Measurements from ENCODE around the gene HIVEP2. TPM values are rescaled to one million over a fixed set of nuclear protein-coding genes. Genes with fewer than 3 reads are reported as not detected.

HIVEP2 gene
- polyA plus RNA-seq, 3 donors, result 0.16 to 1.4 (median 0.64) TPM

GRCh38 chr6:142908235-142908634 is 36.7 kb downstream of the HIVEP2 start:
- Histone ChIP-seq H3K36me3 (replicated peaks in 1 of 2; ENCODE audit: control insufficient read depth in 1 of 2, insufficient read depth in 2 of 2, low read length in 2 of 2) (no peaks in the 10 kb centered on the region), H3K9me3 (replicated peaks in 1 of 2; ENCODE audit: control insufficient read depth in 1 of 2, insufficient read depth in 1 of 2, low read length in 2 of 2) (no peaks in the 10 kb centered on the region), H3K4me1 (ENCODE audit: control insufficient read depth in 1 of 2, insufficient read depth in 2 of 2, low read length in 2 of 2) (peaks cover 10 to 11% of the 10 kb centered on the region in 2 donors), H3K79me2 (ENCODE audit: insufficient read depth, low read length) (no peaks in the 10 kb centered on the region), H3K4me3 (replicated peaks in 1 of 3; ENCODE audit: low read depth in 2 of 3, low read length in 3 of 3) (no peak overlapping the region), H3K9ac (ENCODE audit: insufficient read depth, low read length, poor library complexity, severe bottlenecking) (no peak overlapping the region), H3K4me2 (replicated peaks; ENCODE audit: extremely low read depth, low read length, poor library complexity, severe bottlenecking) (no peak overlapping the region), H3K27ac (ENCODE audit: low read depth in 1 of 2, low read length in 2 of 2) (no peak overlapping the region), H3K27me3 (ENCODE audit: control insufficient read depth in 2 of 2, insufficient read depth in 2 of 2, low read length in 2 of 2) (no peaks in the 10 kb centered on the region), H4K20me1 (ENCODE audit: insufficient read depth, low read length) (no peaks in the 10 kb centered on the region), H2AFZ (ENCODE audit: insufficient read depth, low read depth, low read length, poor library complexity, severe bottlenecking) (no peak overlapping the region)
- Mint-ChIP-seq H3K27ac (no peak overlapping the region), H3K4me3 (no peak overlapping the region), H3K4me1 (peaks cover 17% of the 10 kb centered on the region), H3K9me3 (peaks cover 0 to 1% (median 0%) of the 10 kb centered on the region in 7 donors), H3K36me3 (peaks cover 0 to 2% of the 10 kb centered on the region in 2 donors), H3K27me3 (ENCODE audit: low read depth in 3 of 3) (peaks cover 0 to 3% (median 0%) of the 10 kb centered on the region in 3 donors)
- intact Hi-C loops (cut with micrococcal nuclease), result no loop called here
- TF ChIP-seq CTCF (IDR thresholded peaks at IDR 0.05), result no peak
- DNase-seq, result no peak
- WGBS (ENCODE audit: insufficient coverage), result no CpG with 5 or more reads among the region's 1 CpG

GRCh38 chr6:142907544-142907943 is 37.4 kb downstream of the HIVEP2 start:
- WGBS (ENCODE audit: insufficient coverage), result 100% methylated on average over 5 of the region's 5 CpGs
- TF ChIP-seq CTCF (IDR thresholded peaks at IDR 0.05), result no peak
- no peak overlapping the region for H3K4me2 ChIP-seq (replicated peaks; ENCODE audit: extremely low read depth, low read length, poor library complexity, severe bottlenecking)
- no peaks in the 10 kb centered on the region for H3K27me3 ChIP-seq (ENCODE audit: control insufficient read depth in 2 of 2, insufficient read depth in 2 of 2, low read length in 2 of 2)
- no peak overlapping the region for H3K9ac ChIP-seq (ENCODE audit: insufficient read depth, low read length, poor library complexity, severe bottlenecking)
- no peaks in the 10 kb centered on the region for H3K36me3 ChIP-seq (replicated peaks in 1 of 2; ENCODE audit: control insufficient read depth in 1 of 2, insufficient read depth in 2 of 2, low read length in 2 of 2)
- H3K4me1 Mint-ChIP-seq, result peaks cover 17% of the 10 kb centered on the region
- no peak overlapping the region for H3K27ac ChIP-seq (ENCODE audit: low read depth in 1 of 2, low read length in 2 of 2)
- peaks cover 0 to 2% of the 10 kb centered on the region in 2 donors for H3K36me3 Mint-ChIP-seq
- no peak overlapping the region for H3K4me3 ChIP-seq (replicated peaks in 1 of 3; ENCODE audit: low read depth in 2 of 3, low read length in 3 of 3)
- intact Hi-C loops (cut with micrococcal nuclease), result no loop called here
- no peak for DNase-seq
- no peaks in the 10 kb centered on the region for H4K20me1 ChIP-seq (ENCODE audit: insufficient read depth, low read length)
- no peaks in the 10 kb centered on the region for H3K9me3 ChIP-seq (replicated peaks in 1 of 2; ENCODE audit: control insufficient read depth in 1 of 2, insufficient read depth in 1 of 2, low read length in 2 of 2)
- H3K79me2 ChIP-seq (ENCODE audit: insufficient read depth, low read length), result no peaks in the 10 kb centered on the region
- no peak overlapping the region for H3K4me3 Mint-ChIP-seq
- H3K4me1 ChIP-seq (ENCODE audit: control insufficient read depth in 1 of 2, insufficient read depth in 2 of 2, low read length in 2 of 2), result peaks cover 10 to 11% of the 10 kb centered on the region in 2 donors
- no peak overlapping the region for H2AFZ ChIP-seq (ENCODE audit: insufficient read depth, low read depth, low read length, poor library complexity, severe bottlenecking)
- H3K27ac Mint-ChIP-seq, result peak overlapping the region in 2 of 7 donors; percentile 58 to 72
- peaks cover 0 to 3% (median 0%) of the 10 kb centered on the region in 3 donors for H3K27me3 Mint-ChIP-seq (ENCODE audit: low read depth in 3 of 3)
- H3K9me3 Mint-ChIP-seq, result peaks cover 0 to 1% (median 0%) of the 10 kb centered on the region in 7 donors
